Measurements from ENCODE around the gene JAKMIP1.
"Not testable (repeated sequence)": the region's sequence is repeated elsewhere in the genome, so short reads cannot be mapped to it uniquely, and the experiment has no call there.

The JAKMIP1 gene

GRCh38 chr4:6028168-6028567 is 172.2 kb downstream of the JAKMIP1 start:
- DNase-seq: no peak

GRCh38 chr4:6027392-6027791 is 173.0 kb downstream of the JAKMIP1 start:
- DNase-seq: no peak

GRCh38 chr4:6024313-6024960 is 175.9 kb downstream of the JAKMIP1 start:
- DNase-seq: no peak

- no peak for DNase-seq
These were observed 176.6 kb downstream of the JAKMIP1 start for GRCh38 chr4:6023731-6024130.

DNA sequence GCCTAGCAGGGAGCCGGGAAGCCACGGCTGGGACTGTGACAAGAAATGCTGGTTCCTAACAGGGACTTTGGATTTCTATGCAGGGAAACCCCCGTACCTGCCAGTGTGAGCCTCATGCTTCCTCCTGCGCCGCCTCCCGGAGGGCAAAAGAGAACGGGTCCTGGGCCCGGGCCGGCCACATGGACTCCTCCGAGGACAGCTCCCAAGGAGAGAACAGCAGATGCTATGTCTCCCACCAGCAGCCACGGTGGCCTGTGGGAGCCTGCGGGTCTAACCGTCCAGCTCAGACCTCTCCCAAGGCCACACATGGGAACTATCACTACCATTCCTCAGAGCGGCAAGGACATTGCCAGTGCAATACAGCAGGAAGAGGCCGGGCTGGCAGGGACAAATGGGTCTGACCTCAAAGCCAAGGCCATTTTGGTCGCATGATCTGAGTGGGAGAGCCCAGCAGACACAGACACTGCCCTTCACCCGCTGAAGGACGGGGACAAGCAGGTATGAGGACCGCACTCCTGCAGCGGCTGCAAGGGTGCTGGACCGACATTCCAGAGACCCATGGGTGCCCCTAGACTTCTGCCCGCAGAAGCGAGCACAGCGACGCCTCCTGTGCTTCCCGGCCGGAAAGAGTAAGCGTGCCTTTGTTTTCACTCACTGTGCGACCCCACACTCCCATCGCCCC is 177.6 kb downstream of the JAKMIP1 start:
- no peak for DNase-seq

- no peak for DNase-seq
These were observed 178.3 kb downstream of the JAKMIP1 start for GRCh38 chr4:6021831-6022606.

DNA sequence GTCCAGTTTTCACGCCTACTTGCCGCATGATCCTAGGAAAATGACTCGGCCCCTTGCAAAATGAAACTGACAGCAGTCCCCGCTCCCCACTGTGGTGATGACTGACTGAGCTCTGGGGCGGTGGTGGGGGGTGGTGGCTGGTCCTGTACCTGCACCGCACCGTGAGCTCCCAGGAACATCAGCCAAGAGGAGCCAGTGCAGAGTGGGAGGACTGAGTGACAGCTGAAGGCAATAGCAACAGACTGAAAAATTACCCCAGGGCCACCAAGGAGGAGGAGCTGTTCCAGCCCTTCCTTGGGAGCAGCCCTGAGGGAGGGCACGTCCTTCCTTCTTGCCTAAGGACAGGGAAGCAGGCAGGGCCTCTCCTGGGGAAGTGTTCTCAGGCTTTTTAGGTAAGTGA is 179.7 kb downstream of the JAKMIP1 start:
- DNase-seq: no peak

DNA sequence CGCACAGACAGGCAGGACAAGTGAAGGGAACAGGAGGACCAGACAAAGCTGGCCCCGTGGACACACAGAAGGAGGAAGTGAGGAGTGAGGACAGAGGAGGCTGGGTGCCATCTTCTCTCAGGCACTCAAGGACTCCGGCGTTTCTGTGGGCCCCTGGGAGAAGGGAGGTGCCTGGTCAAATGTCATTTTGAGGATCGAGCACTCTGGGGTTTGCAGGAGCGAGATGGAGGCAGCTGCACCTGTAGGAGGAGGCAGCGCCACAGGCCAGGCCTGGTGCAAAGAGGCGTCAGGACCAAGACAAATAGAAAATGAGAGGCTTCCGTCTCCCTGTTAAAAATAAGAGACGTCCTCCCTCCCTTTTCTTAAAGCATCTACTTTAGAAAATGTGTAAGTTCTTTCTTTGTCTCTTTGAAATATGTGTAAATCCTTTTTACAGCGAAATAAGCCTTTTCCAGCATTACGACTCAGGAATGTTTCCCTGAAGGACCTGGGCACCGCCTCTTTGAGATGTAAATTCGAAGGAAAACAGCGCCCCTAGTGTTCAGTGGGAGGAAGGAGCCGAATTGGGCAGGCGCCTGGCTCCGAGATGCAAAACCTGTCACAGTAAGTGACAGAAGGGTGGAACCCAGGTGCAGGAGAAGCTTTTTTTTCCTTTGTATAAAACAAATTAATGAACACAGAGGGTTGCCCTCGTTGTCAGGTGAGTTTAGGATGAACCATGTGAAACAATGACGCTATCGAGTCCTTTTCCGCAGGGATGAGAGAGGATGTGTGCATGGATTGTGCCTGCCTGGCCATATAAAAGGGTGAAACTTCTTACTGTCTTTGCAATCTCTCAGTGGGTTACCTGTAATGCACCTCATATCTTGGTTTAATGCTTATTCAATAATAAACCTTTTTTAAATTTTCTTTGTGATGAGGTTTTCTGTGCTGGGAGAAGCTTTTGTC is 180.8 kb downstream of the JAKMIP1 start:
- DNase-seq: no peak

DNA sequence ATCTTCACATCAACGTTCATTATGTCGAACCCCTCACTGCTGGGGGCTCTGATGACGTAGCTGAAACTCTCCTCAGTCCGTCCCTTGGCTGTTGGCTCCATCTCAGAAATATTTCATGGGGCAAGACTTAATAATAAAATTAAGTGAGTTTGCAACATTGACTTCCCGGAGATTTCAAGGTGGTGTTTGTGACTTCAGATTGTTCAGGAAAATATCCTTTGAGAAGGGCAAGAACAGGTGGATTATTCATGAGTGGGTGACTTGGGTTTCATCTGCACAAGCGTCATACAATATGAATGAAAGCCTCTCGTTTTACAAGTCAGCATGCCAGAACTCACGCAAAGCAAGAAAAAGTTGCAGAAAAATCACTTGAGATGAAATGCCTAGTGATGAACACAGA is 182.0 kb downstream of the JAKMIP1 start, which contains the start of gene C4orf50:
Gene C4orf50 (minus strand): TSS at position 101 of the 400 bp plus-strand sequence.
- DNase-seq: no peak

- DNase-seq: no peak
These were observed 182.5 kb downstream of the JAKMIP1 start for GRCh38 chr4:6017800-6018199.

GRCh38 chr4:6017030-6017429 is 183.3 kb downstream of the JAKMIP1 start:
- DNase-seq: no peak

GRCh38 chr4:6013564-6013963 is 186.8 kb downstream of the JAKMIP1 start:
- no peak for DNase-seq

GRCh38 chr4:6012200-6012599 is 188.1 kb downstream of the JAKMIP1 start:
- DNase-seq: no peak

DNA sequence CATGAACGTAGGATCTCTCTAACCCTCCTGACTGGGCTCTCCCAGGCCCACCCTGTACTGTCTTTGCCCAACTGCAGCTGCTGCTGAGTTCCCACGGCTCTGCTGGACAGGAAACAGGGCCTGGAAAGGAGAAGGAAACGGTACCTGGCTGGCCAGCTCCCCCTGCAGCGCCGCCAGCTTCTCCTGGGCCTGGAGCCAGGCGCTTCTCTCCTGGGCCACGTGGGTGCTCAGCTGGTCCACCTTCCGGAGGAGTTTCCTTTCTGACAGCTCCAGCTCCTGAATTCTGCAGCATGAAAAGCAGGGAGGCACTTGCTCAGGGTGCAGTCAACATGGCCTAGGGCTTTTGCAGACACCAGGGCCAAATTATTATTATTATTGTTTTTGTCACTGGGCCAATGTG is 188.7 kb downstream of the JAKMIP1 start:
- no peak for DNase-seq

GRCh38 chr4:6011271-6011671 is 189.1 kb downstream of the JAKMIP1 start:
- no peak for DNase-seq

GRCh38 chr4:6010789-6011188 is 189.6 kb downstream of the JAKMIP1 start:
- DNase-seq: no peak

- no peak for DNase-seq
These were observed 190.9 kb downstream of the JAKMIP1 start for GRCh38 chr4:6009452-6009851.

GRCh38 chr4:6008766-6009385 is 191.5 kb downstream of the JAKMIP1 start:
- DNase-seq: no peak

DNA sequence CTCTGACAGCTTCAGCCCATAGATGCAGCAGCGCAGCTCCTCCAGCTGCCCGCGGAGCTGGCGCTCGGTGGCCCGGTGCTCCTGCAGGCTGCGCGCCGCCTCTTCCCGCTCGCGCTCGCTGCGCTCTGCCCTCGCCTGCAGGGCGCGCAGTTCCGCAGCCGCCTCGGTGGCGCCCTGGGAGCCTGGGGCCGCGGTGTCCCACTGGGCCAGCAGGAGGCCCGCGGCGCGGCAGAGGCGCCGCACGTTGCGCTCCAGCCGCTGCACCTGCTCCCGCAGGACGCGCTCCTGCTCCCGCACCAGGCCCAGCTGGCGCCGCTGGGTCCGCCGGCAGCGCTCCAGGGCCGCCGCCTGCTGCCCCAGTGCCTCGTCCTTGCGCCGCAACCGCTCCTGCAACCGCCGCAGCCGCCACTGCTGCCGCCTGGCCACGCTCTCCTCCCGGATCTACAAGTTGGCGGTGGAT is 192.2 kb downstream of the JAKMIP1 start:
- DNase-seq: no peak

- DNase-seq: no peak
These were observed 195.2 kb downstream of the JAKMIP1 start for GRCh38 chr4:6005175-6005574.

DNA sequence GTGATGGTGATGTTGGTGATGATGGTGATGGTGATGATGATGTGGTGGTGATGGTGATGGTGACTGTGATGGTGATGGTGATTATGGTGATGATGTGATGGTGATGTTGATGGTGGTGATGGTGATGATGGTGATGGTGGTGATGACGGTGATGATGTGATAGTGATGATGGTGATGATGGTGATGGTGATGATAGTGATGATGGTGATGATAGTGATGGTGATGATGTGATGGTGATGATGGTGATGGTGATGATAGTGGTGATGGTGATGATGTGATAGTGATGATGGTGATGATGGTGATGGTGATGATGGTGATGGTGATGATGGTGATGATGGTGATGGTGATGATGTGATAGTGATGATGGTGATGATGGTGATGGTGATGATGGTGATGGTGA is 196.9 kb downstream of the JAKMIP1 start:
- not testable (repeated sequence) for DNase-seq

DNA sequence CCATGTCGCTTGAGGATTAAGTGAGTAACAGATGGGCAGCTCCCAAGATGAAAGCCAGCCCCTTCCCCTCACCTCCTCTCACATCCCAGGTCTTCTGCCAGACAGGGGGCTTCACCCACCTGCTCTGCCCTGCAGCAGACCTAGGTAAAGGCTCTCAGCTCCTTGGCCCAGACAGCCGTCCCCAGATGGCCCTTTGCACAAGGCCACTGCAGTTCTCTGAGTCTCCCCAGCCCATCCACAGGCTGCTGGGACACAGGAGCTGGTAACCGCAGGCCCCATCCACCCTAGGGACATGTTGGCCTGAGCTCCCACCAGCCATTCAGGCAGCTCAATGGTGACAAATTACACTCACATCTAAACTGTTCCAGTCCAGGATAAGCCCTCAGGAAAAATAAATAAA is 197.4 kb downstream of the JAKMIP1 start:
- no peak for DNase-seq
